ENCODE data around the gene CMTM2.
A peak's percentile ranks its signal among the peaks of the same experiment; 100 is the strongest.

The CMTM2 gene

DNA sequence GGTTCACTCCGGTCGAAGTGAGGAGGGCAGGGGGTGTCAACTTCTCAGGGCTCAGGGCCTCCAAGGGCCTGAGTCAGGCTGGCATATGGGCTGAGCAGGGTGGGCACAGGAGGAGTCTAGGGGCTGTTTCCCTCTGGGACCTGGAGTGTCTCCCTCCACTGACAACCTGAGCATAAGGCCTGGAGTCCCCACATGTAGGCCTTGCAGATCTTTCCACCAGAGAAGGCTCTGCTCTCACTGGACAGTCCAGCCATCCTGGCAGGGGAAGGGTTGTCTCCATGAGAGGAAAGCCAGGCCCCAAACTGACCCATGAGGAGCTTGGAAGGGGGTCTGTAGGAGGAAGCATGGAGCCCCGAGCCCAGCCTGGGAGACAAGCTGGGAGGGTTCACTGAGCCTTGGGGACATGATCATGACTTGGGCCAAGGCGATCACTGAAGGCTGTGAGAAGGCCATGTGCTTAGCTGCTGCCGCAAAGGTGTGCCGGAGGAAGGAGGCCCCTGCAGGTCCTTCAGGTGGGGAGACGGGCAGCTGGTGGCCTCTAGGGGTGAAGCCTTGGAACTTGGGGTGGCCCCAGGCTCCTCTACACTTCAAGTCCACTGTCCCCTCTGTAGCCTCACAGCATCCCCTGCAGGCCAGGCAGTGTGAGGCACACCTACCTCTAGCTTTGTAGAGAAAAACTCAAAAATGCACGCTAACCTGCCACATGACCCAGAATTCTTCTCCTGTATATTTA is 9.9 kb downstream of the CMTM2 start:
- Histone ChIP-seq H3K9ac (ENCODE audit: low read length) (no peak overlapping the region), H4K20me1 (ENCODE audit: low read depth, low read length) (no peaks in the 10 kb centered on the region)

DNA sequence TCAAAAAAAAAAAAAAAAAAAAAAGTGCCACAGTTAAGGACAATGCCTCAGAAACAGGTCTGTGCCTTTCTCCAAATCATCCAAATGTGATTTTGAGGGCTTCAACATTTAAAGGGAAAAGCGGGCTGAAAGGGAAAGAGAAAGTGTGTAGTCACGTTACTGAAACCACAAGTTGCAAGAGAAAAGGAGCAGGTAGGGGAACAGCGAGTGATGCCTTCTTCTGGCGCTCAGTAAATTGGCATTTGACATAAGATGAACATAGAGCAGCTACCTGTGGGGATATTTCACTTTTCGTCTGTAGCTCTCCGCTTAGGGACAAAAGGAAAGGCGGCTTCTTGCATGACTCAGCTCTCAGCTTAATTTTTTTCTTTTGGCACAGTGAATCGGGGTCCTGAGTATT is 11.1 kb downstream of the CMTM2 start:
- H3K9me3 ChIP-seq (ENCODE audit: insufficient read depth, low read length): no peaks in the 10 kb centered on the region
- H4K20me1 ChIP-seq (ENCODE audit: low read depth, low read length): no peaks in the 10 kb centered on the region
- no peaks in the 10 kb centered on the region for H3F3A ChIP-seq (ENCODE audit: insufficient read depth)
- H3K9ac ChIP-seq (ENCODE audit: low read length): no peak overlapping the region
- H3K9me2 ChIP-seq (replicated peaks; ENCODE audit: insufficient read depth, low read length): no peaks in the 10 kb centered on the region
- H3K27ac ChIP-seq (ENCODE audit: low read depth, low read length): no peak overlapping the region
- no peaks in the 10 kb centered on the region for H3K36me3 ChIP-seq (ENCODE audit: low read length)
- H2AFZ ChIP-seq (ENCODE audit: low read depth, low read length, severe bottlenecking): no peak overlapping the region
- no peaks in the 10 kb centered on the region for H3K27me3 ChIP-seq (ENCODE audit: low read length)
- TF ChIP-seq CTCF (IDR thresholded peaks at IDR 0.05; ENCODE audit: insufficient read depth, low read length, poor library complexity, severe bottlenecking) (no peak), EZH2phosphoT487 (conservative IDR thresholded peaks at IDR 0.05; ENCODE audit: low read length) (no peak)
- no peak overlapping the region for H3K4me3 ChIP-seq (ENCODE audit: insufficient read depth, low read length, poor library complexity, severe bottlenecking)
- no peak overlapping the region for H3K4me2 ChIP-seq (ENCODE audit: low read depth, low read length, poor library complexity, severe bottlenecking)
- no peaks in the 10 kb centered on the region for H3K79me2 ChIP-seq (ENCODE audit: insufficient read depth, low read length)

More for the DNA sequence above, 9.9 kb downstream of the CMTM2 start:
- no peak overlapping the region for H2AFZ ChIP-seq (ENCODE audit: low read depth, low read length, severe bottlenecking)
- no peak overlapping the region for H3K27ac ChIP-seq (ENCODE audit: low read depth, low read length)
- no peak overlapping the region for H3K4me3 ChIP-seq (ENCODE audit: insufficient read depth, low read length, poor library complexity, severe bottlenecking)
- H3F3A ChIP-seq (ENCODE audit: insufficient read depth): no peaks in the 10 kb centered on the region
- no peak overlapping the region for H3K4me2 ChIP-seq (ENCODE audit: low read depth, low read length, poor library complexity, severe bottlenecking)
- H3K9me3 ChIP-seq (ENCODE audit: insufficient read depth, low read length): no peaks in the 10 kb centered on the region
- no peaks in the 10 kb centered on the region for H3K79me2 ChIP-seq (ENCODE audit: insufficient read depth, low read length)
- H3K9me2 ChIP-seq (replicated peaks; ENCODE audit: insufficient read depth, low read length): no peaks in the 10 kb centered on the region
- no peak for TF ChIP-seq EZH2phosphoT487 (conservative IDR thresholded peaks at IDR 0.05; ENCODE audit: low read length)
- peak; percentile 70 for TF ChIP-seq CTCF (IDR thresholded peaks at IDR 0.05; ENCODE audit: insufficient read depth, low read length, poor library complexity, severe bottlenecking)
- H3K36me3 ChIP-seq (ENCODE audit: low read length): no peaks in the 10 kb centered on the region
- no peaks in the 10 kb centered on the region for H3K27me3 ChIP-seq (ENCODE audit: low read length)

GRCh38 chr16:66591018-66591417 is 11.8 kb downstream of the CMTM2 start:
- Histone ChIP-seq H3K79me2 (ENCODE audit: insufficient read depth, low read length) (no peaks in the 10 kb centered on the region), H3K9me3 (ENCODE audit: insufficient read depth, low read length) (no peaks in the 10 kb centered on the region), H2AFZ (ENCODE audit: low read depth, low read length, severe bottlenecking) (no peak overlapping the region), H3K9ac (ENCODE audit: low read length) (no peak overlapping the region), H3K27me3 (ENCODE audit: low read length) (no peaks in the 10 kb centered on the region), H3K9me2 (replicated peaks; ENCODE audit: insufficient read depth, low read length) (no peaks in the 10 kb centered on the region), H4K20me1 (ENCODE audit: low read depth, low read length) (no peaks in the 10 kb centered on the region), H3K4me2 (ENCODE audit: low read depth, low read length, poor library complexity, severe bottlenecking) (no peak overlapping the region), H3K4me3 (ENCODE audit: insufficient read depth, low read length, poor library complexity, severe bottlenecking) (no peak overlapping the region), H3F3A (ENCODE audit: insufficient read depth) (no peaks in the 10 kb centered on the region), H3K36me3 (ENCODE audit: low read length) (no peaks in the 10 kb centered on the region), H3K27ac (ENCODE audit: low read depth, low read length) (no peak overlapping the region)
- no peak for TF ChIP-seq CTCF (IDR thresholded peaks at IDR 0.05; ENCODE audit: insufficient read depth, low read length, poor library complexity, severe bottlenecking)
- no peak for TF ChIP-seq EZH2phosphoT487 (conservative IDR thresholded peaks at IDR 0.05; ENCODE audit: low read length)
